Measurements from ENCODE around the gene PAQR3. TPM values are rescaled to one million over a fixed set of nuclear protein-coding genes. Genes with fewer than 3 reads are reported as not detected.

The PAQR3 gene
- total RNA-seq, 1 experiment from 2014 or later: 26.4 TPM

DNA sequence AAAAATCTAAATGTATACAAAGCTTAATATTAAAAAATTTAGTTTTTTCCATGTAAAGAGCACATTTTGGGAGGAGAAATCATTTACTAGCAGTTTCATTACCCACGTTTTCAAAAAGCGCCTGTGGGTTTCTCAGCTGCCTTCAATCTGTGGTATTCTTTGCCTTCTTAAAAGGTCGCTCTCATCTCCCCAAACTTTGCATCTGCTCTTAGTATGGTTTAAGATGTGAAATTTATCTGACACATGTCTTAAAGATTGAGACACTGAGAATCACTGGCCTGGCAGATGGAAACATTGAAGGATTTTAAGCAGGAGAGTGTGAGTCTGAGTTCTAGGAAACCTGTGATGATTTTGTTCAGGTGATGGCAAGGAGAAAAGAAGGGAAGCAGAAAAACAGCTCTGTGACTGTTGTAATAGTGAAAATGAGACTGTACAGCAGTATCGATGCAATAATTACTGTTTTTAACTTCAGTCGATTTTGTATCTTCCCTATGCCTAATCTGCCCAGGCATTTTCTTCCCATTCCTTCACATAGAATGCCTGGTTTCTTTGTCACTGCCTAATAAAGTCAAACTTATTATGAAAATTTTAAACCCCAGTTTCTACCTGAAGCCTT, 75.9 kb downstream of the PAQR3 start:
- no peak for DNase-seq (ENCODE audit: low read depth)

DNA sequence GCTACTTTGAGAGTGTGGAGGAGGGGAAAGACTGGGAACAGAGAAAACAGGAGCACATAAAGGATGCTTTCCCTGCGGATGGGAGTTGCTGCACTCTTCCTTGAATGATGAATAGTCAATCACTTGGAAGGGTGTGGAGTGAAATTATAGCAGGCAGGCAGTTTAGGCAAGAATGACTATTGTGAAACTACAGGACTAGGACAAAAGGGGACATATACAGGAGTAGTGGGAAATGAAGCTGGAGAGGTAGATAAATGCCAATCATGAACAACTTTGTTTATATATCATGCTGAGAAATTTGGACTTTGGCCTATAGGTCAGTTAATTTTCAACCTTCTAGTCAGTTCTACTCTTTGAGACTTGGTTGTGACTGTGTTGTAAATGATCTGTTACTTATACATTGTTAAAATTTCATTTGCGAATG, 76.9 kb downstream of the PAQR3 start:
- DNase-seq (ENCODE audit: low read depth): no peak

Small RNA genes within 50 kb of the gene (small RNA-seq; reads per million reads assigned to genes)
- not detected for gene RN7SL127P

Other genes starting within 250 kb of the PAQR3 start
- 25.3 and 35.6 TPM in 2 replicates for gene BMP2K, start 163.1 kb downstream of the PAQR3 start, total RNA-seq (2014; rRNA removed; shearing (Covaris generic))